Measurements from ENCODE around the gene ABCC5.

ABCC5 gene

DNA sequence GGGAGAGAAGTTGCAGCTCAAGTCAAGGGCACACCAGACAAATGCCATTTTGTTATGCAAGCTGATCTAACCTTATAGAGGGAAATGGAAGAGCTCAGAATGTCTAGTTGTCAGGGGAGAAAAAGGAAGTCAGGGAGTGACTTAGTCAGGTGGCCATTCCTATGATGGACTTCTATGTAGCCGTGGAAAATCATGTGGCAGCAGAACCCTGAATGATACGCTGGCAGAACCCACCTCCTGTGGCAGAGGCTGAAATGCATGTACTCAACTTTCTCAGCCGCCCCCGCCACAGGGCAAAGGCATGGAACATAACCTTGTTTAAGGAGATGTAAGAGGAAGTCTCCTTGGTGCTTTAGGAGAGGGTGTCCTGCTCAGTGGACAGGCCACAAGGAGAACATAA lies 95.3 kb downstream of the ABCC5 start:
- TF ChIP-seq, protein P1, sequence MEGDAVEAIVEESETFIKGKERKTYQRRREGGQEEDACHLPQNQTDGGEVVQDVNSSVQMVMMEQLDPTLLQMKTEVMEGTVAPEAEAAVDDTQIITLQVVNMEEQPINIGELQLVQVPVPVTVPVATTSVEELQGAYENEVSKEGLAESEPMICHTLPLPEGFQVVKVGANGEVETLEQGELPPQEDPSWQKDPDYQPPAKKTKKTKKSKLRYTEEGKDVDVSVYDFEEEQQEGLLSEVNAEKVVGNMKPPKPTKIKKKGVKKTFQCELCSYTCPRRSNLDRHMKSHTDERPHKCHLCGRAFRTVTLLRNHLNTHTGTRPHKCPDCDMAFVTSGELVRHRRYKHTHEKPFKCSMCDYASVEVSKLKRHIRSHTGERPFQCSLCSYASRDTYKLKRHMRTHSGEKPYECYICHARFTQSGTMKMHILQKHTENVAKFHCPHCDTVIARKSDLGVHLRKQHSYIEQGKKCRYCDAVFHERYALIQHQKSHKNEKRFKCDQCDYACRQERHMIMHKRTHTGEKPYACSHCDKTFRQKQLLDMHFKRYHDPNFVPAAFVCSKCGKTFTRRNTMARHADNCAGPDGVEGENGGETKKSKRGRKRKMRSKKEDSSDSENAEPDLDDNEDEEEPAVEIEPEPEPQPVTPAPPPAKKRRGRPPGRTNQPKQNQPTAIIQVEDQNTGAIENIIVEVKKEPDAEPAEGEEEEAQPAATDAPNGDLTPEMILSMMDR (IDR thresholded peaks at IDR 0.05; ENCODE audit: borderline replicate concordance, control extremely low read depth, extremely low read depth, insufficient read depth, missing control alignments), result no peak
- DNase-seq (ENCODE audit: low spot score), result no peak
- in situ Hi-C loops (cut with MboI; ENCODE audit: low sequenced_read_pairs, unreplicated experiment), result no loop called here

DNA sequence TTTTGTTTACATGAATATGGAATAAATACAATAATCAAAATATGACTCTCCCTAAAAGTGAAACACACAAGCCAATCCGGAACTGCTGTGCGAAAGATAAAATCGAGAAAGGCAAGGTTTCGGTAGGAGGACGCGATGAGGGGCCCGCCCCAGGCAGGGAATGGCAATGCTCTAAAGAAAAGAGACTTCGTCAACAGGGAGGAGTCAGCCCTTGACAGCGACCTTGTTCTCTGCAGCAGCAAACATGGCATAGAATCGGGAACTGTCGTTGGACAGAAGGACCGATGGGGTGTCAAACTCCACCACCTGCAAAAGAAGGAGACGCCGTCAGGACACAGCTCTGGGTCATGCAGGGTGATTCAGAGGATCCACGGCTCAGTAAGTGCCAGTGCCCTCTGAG lies 96.6 kb downstream of the ABCC5 start:
- TF ChIP-seq, protein P1 (IDR thresholded peaks at IDR 0.05; ENCODE audit: borderline replicate concordance, control extremely low read depth, extremely low read depth, insufficient read depth, missing control alignments), result no peak
- in situ Hi-C loops (cut with MboI; ENCODE audit: low sequenced_read_pairs, unreplicated experiment), result no loop called here
- DNase-seq (ENCODE audit: low spot score), result no peak

DNA sequence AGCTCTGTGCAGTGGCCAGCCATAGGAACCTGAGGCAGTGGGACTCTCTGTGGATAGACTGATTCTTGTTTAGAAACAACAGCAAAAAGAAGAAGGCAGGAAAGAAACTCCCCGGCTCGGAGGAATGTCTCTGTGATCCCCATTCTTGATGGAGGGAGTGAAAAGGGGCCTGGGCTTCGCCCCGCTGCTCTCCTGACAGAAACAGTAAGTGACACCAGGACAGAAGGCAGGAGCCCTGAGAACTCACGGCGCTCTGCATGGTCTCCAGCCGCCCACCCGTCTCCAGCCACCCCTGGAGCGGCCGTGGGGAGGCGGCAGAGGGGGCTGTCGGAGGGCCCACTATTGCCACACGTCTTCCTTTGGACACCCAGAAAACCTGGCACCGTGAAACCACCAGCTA lies 97.3 kb downstream of the ABCC5 start:
- no peak for DNase-seq (ENCODE audit: low spot score)
- in situ Hi-C loops (cut with MboI; ENCODE audit: low sequenced_read_pairs, unreplicated experiment), result no loop called here
- TF ChIP-seq, protein P1 (IDR thresholded peaks at IDR 0.05; ENCODE audit: borderline replicate concordance, control extremely low read depth, extremely low read depth, insufficient read depth, missing control alignments), result no peak

DNA sequence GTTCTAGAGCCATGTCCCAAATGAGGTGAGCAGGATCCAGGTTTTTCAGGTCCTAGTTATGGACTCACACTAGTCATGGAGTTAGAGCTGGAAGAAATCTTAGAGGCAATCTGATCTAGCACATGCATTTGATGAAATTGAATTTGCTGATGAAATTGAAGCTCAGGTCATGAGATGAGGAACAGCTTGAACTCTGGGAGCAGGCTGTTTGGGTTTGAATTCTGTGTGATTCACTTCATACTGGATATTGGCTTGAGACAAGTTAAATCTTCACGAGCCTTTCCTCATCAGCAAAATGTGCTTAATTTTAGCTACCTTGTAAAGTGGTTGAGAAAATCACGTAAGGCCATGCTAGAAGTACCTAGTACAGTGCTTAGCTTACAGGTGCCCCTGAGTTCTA lies 99.5 kb downstream of the ABCC5 start:
- in situ Hi-C loops (cut with MboI; ENCODE audit: low sequenced_read_pairs, unreplicated experiment), result no loop called here
- TF ChIP-seq, protein P1 (IDR thresholded peaks at IDR 0.05; ENCODE audit: borderline replicate concordance, control extremely low read depth, extremely low read depth, insufficient read depth, missing control alignments), result no peak

DNA sequence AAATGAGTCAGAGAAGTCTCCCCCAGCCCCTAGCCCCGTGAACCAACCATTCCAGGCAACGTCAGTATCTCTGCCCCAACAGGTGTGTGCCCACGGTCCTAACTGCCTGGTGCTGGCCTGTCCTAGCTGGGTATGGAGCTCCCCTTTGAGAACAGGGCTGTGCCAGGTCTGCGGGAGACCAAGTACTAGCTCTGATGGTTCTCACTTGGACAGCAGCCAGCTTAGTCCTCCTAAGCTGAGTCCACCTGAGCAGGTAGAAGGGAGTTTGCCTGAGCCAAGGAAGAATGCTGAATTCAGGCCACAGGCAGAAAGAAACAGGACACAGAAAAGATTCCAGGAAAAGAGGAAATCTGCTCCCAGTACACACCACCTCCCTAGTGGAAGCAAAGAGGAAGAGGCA lies 99.9 kb downstream of the ABCC5 start:
- in situ Hi-C loops (cut with MboI; ENCODE audit: low sequenced_read_pairs, unreplicated experiment), result no loop called here
- TF ChIP-seq, protein P1 (IDR thresholded peaks at IDR 0.05; ENCODE audit: borderline replicate concordance, control extremely low read depth, extremely low read depth, insufficient read depth, missing control alignments), result no peak
- DNase-seq (ENCODE audit: low spot score), result no peak

More for the DNA sequence above, 99.5 kb downstream of the ABCC5 start:
- no peak for DNase-seq (ENCODE audit: low spot score)

DNA sequence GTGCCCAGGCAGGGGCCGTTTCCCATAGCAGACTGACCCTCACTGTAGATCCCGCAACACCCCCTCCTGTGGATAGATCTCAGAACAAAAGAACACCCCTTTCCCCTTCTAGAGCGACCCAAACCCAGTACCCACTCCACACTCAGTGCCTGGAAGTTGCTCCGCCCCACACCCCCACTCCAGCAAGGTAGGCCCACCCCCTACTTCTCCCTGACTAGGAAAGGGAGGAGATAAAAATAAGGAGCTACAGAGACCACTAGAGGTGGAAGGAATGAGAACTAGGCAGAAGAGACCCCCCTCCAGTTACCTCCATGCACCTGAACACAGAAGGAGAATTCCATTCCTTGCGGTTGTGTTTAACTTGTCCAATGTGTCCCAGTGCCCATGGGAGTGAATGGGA lies 102.8 kb downstream of the ABCC5 start:
- DNase-seq (ENCODE audit: low spot score), result no peak
- in situ Hi-C loops (cut with MboI; ENCODE audit: low sequenced_read_pairs, unreplicated experiment), result no loop called here
- TF ChIP-seq, protein P1 (IDR thresholded peaks at IDR 0.05; ENCODE audit: borderline replicate concordance, control extremely low read depth, extremely low read depth, insufficient read depth, missing control alignments), result no peak

DNA sequence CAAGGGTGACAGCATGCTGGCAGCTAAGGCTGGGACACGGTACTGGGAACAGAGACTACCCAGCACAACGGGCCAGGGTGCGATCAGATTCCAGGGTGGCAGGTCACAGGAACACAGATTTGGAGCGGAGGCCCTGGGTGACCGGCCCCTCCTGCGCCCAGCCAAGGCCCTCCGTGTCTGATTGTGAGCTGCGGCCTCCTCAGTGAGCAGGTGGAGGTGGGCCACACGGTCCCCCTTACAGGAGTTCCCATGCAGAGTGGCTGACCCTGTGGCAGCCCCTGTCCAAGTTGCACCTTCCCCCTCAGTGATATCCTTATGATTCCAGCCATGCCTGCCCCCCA lies 104.1 kb downstream of the ABCC5 start:
- in situ Hi-C loops (cut with MboI; ENCODE audit: low sequenced_read_pairs, unreplicated experiment), result no loop called here
- TF ChIP-seq, protein P1 (IDR thresholded peaks at IDR 0.05; ENCODE audit: borderline replicate concordance, control extremely low read depth, extremely low read depth, insufficient read depth, missing control alignments), result no peak
- DNase-seq (ENCODE audit: low spot score), result no peak

Measured in GM13976 (cell line).